ENCODE measurements around the gene USP32. TPM values are rescaled to one million over a fixed set of nuclear protein-coding genes. Genes with fewer than 3 reads are reported as not detected.
A peak's percentile ranks its signal among the peaks of the same experiment; 100 is the strongest.
"Not testable (repeated sequence)": the region's sequence is repeated elsewhere in the genome, so short reads cannot be mapped to it uniquely, and the experiment has no call there.

Gene USP32
- total and polyA plus RNA-seq, 3 experiments from 2014 or later, result 8.6 to 24.8 (median 23.1) TPM

DNA sequence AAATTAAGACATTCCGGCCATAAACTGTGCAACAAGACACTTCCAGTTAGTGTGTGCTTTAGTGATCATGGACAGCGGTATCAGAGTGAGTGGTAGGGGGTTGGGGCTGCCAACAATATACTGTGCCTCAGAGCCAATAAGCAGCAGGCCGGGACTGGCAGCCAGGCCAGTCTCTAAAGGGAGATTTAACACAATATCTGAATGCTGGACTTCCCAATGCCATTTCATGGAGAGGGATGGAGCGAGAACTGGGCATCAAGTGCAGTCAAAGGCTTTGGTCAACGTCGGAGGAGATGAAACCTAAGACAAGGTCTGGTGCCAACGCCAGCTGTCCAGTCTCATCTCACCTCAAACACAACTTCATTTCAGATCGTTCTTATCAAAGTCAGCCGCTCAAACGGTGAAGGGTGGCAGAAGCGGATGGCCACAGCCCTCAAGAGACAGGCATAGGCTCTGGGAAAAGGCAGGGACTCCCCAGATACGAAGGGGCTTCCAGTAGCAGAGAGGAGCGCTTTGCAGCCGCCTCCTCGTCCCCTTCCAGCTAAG, 935 bp downstream of the USP32 start:
- Mint-ChIP-seq H3K27ac (peak overlapping the region; percentile 86 to 98 (median 96)), H3K4me1 (peaks cover 35 to 49% (median 46%) of the 10 kb centered on the region in 3 donors), H3K4me3 (peak overlapping the region; percentile 92 to 100 (median 96)), H3K27me3 (no peaks in the 10 kb centered on the region), H3K36me3 (peaks cover 0 to 9% (median 1%) of the 10 kb centered on the region in 3 donors), H3K9me3 (no peaks in the 10 kb centered on the region)
- Histone ChIP-seq H3K27ac (ENCODE audit: low read depth, low read length) (peak overlapping the region; percentile 84), H3K4me3 (ENCODE audit: low read length) (peak overlapping the region; percentile 77), H3K27me3 (ENCODE audit: insufficient read depth, low read length, poor library complexity, severe bottlenecking) (no peaks in the 10 kb centered on the region), H3K4me1 (ENCODE audit: insufficient read depth, low read length) (peaks cover 14% of the 10 kb centered on the region), H3K9me3 (ENCODE audit: low read length) (no peaks in the 10 kb centered on the region), H3K36me3 (ENCODE audit: insufficient read depth, low read length) (no peaks in the 10 kb centered on the region)
- POLR2A ChIA-PET, result no interaction called here
- peak in 2 of 5 donors; percentile 1 to 23 for DNase-seq
- CTCF ChIA-PET, result interaction anchor here (1.2 kb wide), 1 partner anchor 18 kb away, joined by 3 read pairs; no protein-coding TSS in a partner anchor

DNA sequence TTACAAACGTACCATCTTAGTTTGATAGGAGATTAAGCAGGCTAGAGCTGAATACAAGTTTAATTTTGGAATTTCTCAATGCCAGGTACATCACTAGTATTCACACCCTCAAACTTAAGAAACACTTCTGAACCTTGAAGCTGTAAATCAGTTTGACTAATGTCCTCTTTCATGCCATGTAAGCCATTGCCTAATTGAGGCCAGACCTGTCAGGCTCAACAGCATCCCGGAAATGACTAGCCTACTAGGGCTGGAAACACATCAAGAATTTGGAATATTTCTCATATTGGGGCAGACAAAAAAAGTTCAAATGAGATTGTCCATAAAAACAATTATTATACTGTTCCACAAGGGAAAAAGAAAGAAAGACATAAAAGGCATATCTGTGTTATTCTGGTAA, 1.7 kb downstream of the USP32 start:
- POLR2A ChIA-PET, result no interaction called here
- H3K4me1 Mint-ChIP-seq, result peaks cover 37 to 54% (median 51%) of the 10 kb centered on the region in 3 donors
- no peaks in the 10 kb centered on the region for H3K27me3 Mint-ChIP-seq

DNA sequence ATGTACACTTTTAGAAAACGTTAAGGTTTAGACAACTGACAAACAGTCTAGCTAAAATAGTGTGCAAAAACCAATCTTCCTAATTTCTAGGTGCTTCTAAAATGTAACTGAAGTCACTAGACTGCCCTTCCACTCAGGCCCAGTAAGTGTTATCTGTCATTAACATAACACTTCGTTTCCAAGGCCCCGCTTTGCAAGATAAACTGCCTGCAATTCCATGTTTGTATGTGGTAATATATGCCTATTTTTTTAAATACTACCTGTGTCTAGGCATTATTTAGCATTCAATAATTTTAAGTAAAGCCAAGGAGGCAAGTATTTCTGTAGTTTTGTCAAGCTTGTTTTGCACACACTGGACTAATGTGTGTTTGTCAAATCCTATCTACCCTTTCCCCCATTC, 3.2 kb downstream of the USP32 start:
- Mint-ChIP-seq H3K27me3 (no peaks in the 10 kb centered on the region), H3K4me1 (peaks cover 42 to 64% (median 60%) of the 10 kb centered on the region in 3 donors), H3K27ac (no peak overlapping the region), H3K4me3 (peak overlapping the region in 1 of 7 donors; percentile 43), H3K9me3 (no peaks in the 10 kb centered on the region), H3K36me3 (peaks cover 0 to 13% (median 1%) of the 10 kb centered on the region in 3 donors)
- Histone ChIP-seq H3K27ac (ENCODE audit: low read depth, low read length) (peak overlapping the region; percentile 84), H3K9me3 (ENCODE audit: low read length) (no peaks in the 10 kb centered on the region), H3K4me3 (ENCODE audit: low read length) (no peak overlapping the region), H3K4me1 (ENCODE audit: insufficient read depth, low read length) (peaks cover 14% of the 10 kb centered on the region), H3K36me3 (ENCODE audit: insufficient read depth, low read length) (no peaks in the 10 kb centered on the region), H3K27me3 (ENCODE audit: insufficient read depth, low read length, poor library complexity, severe bottlenecking) (no peaks in the 10 kb centered on the region)
- CTCF ChIA-PET, result no interaction called here
- POLR2A ChIA-PET, result no interaction called here
- DNase-seq, result no peak

More for the DNA sequence above, 1.7 kb downstream of the USP32 start:
- DNase-seq, result no peak
- Mint-ChIP-seq H3K36me3 (peaks cover 0 to 9% (median 1%) of the 10 kb centered on the region in 3 donors), H3K27ac (peak overlapping the region in 5 of 8 donors; percentile 17 to 98 (median 86)), H3K9me3 (no peaks in the 10 kb centered on the region), H3K4me3 (peak overlapping the region; percentile 92 to 100 (median 96))
- Histone ChIP-seq H3K4me3 (ENCODE audit: low read length) (peak overlapping the region; percentile 15), H3K36me3 (ENCODE audit: insufficient read depth, low read length) (no peaks in the 10 kb centered on the region), H3K4me1 (ENCODE audit: insufficient read depth, low read length) (peaks cover 14% of the 10 kb centered on the region), H3K27me3 (ENCODE audit: insufficient read depth, low read length, poor library complexity, severe bottlenecking) (no peaks in the 10 kb centered on the region), H3K27ac (ENCODE audit: low read depth, low read length) (peak overlapping the region; percentile 84), H3K9me3 (ENCODE audit: low read length) (no peaks in the 10 kb centered on the region)
- CTCF ChIA-PET, result no interaction called here

DNA sequence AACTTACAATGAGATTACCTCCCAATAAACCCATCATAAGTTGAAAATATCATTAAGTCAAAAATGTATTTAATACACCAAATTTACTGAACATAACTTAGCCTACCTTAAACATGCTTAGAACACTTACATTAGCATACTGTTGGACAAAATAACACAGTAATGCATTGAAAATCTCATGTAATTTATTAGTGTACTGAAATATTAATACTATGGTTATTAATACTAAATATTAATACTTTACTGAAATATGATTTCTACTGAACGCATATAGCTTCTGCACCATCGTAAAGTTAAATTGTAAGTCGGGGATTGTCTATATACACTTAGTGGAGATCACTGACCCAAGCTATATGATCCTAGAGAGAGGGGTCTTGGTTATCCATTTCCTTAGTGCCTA, 4.3 kb downstream of the USP32 start:
- H3K4me1 Mint-ChIP-seq, result peaks cover 40 to 64% (median 61%) of the 10 kb centered on the region in 3 donors

DNA sequence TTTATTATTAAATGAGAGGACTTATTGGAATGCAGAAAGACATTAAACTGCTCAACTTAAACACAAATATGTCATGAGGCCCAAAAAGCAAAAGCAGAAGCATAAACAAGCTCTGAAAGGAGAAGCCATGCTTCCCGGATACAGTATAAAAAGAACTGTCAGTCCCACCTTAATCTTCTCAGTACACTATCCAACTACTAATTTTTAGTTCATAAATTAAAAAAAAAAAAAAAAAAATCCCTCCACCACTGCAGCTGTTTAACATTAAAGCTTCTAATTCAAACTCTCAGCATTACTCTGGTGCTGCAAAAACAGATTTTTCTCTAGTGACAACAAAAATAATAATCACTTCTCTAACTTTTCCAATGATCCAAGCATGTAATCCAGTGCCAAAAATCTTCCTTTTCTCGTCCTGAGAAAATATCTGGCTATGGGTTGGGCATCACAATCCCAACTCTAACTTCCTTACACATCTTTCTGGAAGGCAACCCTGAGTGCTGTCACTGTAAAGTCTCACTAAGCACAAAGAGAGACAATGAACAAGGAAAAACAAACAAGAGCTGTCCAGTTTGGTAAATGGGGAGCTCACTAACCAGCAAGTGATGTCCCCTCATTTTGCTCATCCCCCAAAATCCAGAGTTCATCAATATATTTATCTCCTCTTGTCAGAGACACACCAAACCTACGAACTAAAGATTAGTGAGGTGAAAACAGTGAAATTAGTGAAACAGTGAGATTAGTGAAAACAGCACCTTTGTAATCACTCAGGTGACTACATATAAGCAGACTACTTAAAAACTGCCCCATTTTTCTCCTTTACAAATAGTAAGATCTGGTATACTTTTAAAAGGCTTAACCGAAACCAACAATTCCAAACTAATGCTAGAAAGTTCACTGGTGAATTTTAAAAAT, 5.5 kb downstream of the USP32 start:
- no peak overlapping the region for H3K4me3 ChIP-seq (ENCODE audit: low read length)
- H3K9me3 ChIP-seq (ENCODE audit: low read length), result no peaks in the 10 kb centered on the region
- Mint-ChIP-seq H3K27me3 (no peaks in the 10 kb centered on the region), H3K4me1 (peaks cover 38 to 70% (median 59%) of the 10 kb centered on the region in 3 donors), H3K4me3 (no peak overlapping the region), H3K9me3 (no peaks in the 10 kb centered on the region), H3K27ac (peak overlapping the region in 1 of 8 donors; percentile 5), H3K36me3 (peaks cover 0 to 10% (median 1%) of the 10 kb centered on the region in 3 donors)
- no peaks in the 10 kb centered on the region for H3K36me3 ChIP-seq (ENCODE audit: insufficient read depth, low read length)
- DNase-seq, result no peak
- POLR2A ChIA-PET, result no interaction called here
- H3K27me3 ChIP-seq (ENCODE audit: insufficient read depth, low read length, poor library complexity, severe bottlenecking), result no peaks in the 10 kb centered on the region
- H3K27ac ChIP-seq (ENCODE audit: low read depth, low read length), result no peak overlapping the region
- CTCF ChIA-PET, result no interaction called here
- peaks cover 14% of the 10 kb centered on the region for H3K4me1 ChIP-seq (ENCODE audit: insufficient read depth, low read length)

More for the DNA sequence above, 4.3 kb downstream of the USP32 start:
- ChIA-PET POLR2A (interaction anchor here (0.7 kb wide), 1 partner anchor 117 kb away, joined by 4 read pairs; no protein-coding TSS in a partner anchor), CTCF (no interaction called here)
- Mint-ChIP-seq H3K27me3 (no peaks in the 10 kb centered on the region), H3K27ac (no peak overlapping the region), H3K4me3 (no peak overlapping the region), H3K9me3 (no peaks in the 10 kb centered on the region), H3K36me3 (peaks cover 0 to 13% (median 1%) of the 10 kb centered on the region in 3 donors)
- no peaks in the 10 kb centered on the region for H3K27me3 ChIP-seq (ENCODE audit: insufficient read depth, low read length, poor library complexity, severe bottlenecking)
- H3K4me3 ChIP-seq (ENCODE audit: low read length), result no peak overlapping the region
- H3K36me3 ChIP-seq (ENCODE audit: insufficient read depth, low read length), result no peaks in the 10 kb centered on the region
- H3K9me3 ChIP-seq (ENCODE audit: low read length), result no peaks in the 10 kb centered on the region
- DNase-seq, result no peak
- peak overlapping the region; percentile 7 for H3K27ac ChIP-seq (ENCODE audit: low read depth, low read length)
- H3K4me1 ChIP-seq (ENCODE audit: insufficient read depth, low read length), result peaks cover 14% of the 10 kb centered on the region

DNA sequence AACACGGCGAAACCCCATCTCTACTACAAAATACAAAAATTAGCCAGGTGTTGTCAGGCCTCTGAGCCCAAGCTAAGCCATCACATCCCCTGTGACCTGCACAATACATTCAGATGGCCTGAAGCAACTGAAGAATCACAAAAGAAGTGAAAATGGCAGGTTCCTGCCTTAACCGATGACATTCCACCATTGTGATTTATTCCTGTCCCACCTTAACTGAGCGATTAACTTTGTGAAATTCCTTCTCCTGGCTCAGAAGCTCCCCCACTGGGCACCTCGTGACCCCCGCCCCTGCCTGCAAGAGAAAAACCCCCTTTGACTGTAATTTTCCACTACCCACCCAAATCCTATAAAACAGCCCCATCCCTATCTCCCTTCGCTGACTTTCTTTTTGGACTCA, 7.0 kb downstream of the USP32 start:
- H3K36me3 ChIP-seq (ENCODE audit: insufficient read depth, low read length); H3K27ac Mint-ChIP-seq: not testable (repeated sequence)

DNA sequence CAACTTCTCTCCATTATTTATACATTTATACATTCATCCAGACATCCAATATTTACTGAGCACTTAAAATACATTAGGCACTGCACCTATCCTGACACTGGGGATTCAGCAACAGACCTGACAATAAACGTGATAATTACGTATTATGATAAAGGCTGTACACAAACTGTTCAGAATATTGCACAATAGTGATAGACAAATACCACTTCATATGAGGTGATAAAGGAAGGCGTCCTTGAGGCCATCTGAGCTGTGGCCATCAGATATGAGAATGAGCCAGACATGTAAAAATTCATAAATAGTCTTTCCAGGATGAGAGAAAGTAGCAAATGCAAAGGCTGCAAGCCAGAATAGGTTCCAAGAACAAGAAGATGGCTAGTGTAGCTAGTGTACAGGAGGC, 8.6 kb downstream of the USP32 start:
- Histone ChIP-seq H3K36me3 (ENCODE audit: insufficient read depth, low read length) (no peaks in the 10 kb centered on the region), H3K27ac (ENCODE audit: low read depth, low read length) (peak overlapping the region; percentile 18), H3K27me3 (ENCODE audit: insufficient read depth, low read length, poor library complexity, severe bottlenecking) (no peaks in the 10 kb centered on the region), H3K9me3 (ENCODE audit: low read length) (no peaks in the 10 kb centered on the region), H3K4me1 (ENCODE audit: insufficient read depth, low read length) (no peaks in the 10 kb centered on the region), H3K4me3 (ENCODE audit: low read length) (no peak overlapping the region)
- ChIA-PET POLR2A (no interaction called here), CTCF (no interaction called here)
- peak overlapping the region in 2 of 8 donors; percentile 1 to 47 for H3K27ac Mint-ChIP-seq
- H3K27me3 Mint-ChIP-seq, result peaks cover 0 to 1% of the 10 kb centered on the region in 2 donors
- DNase-seq, result no peak
- peaks cover 0 to 7% (median 1%) of the 10 kb centered on the region in 3 donors for H3K36me3 Mint-ChIP-seq
- H3K4me1 Mint-ChIP-seq, result peaks cover 25 to 46% (median 40%) of the 10 kb centered on the region in 3 donors
- H3K9me3 Mint-ChIP-seq, result no peaks in the 10 kb centered on the region
- no peak overlapping the region for H3K4me3 Mint-ChIP-seq

More for the DNA sequence above, 7.0 kb downstream of the USP32 start:
- H3K4me3 Mint-ChIP-seq; H3K27ac ChIP-seq (ENCODE audit: low read depth, low read length); H3K4me1 ChIP-seq (ENCODE audit: insufficient read depth, low read length); H3K9me3 Mint-ChIP-seq; H3K4me3 ChIP-seq (ENCODE audit: low read length); H3K36me3 Mint-ChIP-seq; POLR2A ChIA-PET; H3K27me3 ChIP-seq (ENCODE audit: insufficient read depth, low read length, poor library complexity, severe bottlenecking); H3K9me3 ChIP-seq (ENCODE audit: low read length); DNase-seq; H3K27me3 Mint-ChIP-seq; CTCF ChIA-PET: not testable (repeated sequence)
- H3K4me1 Mint-ChIP-seq, result peaks cover 24 to 57% (median 46%) of the 10 kb centered on the region in 3 donors

DNA sequence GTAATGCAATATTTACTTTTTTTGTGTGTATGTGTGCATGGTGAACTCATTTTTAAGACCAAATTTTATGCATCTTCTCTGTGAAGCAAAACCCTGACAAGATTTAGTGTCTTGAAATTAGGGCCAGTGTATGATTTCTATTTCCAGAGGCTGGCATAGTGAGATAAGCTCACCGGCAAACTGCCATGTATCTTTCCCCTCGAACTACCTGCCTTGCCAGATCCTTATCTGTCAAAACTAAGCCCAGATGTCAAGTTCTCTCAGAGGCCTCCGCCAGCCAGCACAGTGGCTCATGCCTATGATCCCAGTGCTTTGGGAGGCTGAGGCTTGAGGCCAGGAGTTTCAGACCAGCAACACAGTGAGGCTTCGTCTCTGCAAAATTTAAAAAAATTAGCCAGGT, 10.0 kb downstream of the USP32 start:
- no peak for DNase-seq
- Histone ChIP-seq H3K4me3 (ENCODE audit: low read length) (no peak overlapping the region), H3K36me3 (ENCODE audit: insufficient read depth, low read length) (no peaks in the 10 kb centered on the region), H3K27ac (ENCODE audit: low read depth, low read length) (no peak overlapping the region), H3K27me3 (ENCODE audit: insufficient read depth, low read length, poor library complexity, severe bottlenecking) (no peaks in the 10 kb centered on the region), H3K9me3 (ENCODE audit: low read length) (no peaks in the 10 kb centered on the region), H3K4me1 (ENCODE audit: insufficient read depth, low read length) (no peaks in the 10 kb centered on the region)
- Mint-ChIP-seq H3K27me3 (peaks cover 0 to 1% of the 10 kb centered on the region in 2 donors), H3K36me3 (peaks cover 0 to 12% (median 0%) of the 10 kb centered on the region in 3 donors), H3K4me1 (peaks cover 20 to 40% (median 34%) of the 10 kb centered on the region in 3 donors), H3K4me3 (no peak overlapping the region), H3K27ac (no peak overlapping the region), H3K9me3 (no peaks in the 10 kb centered on the region)
- CTCF ChIA-PET, result no interaction called here
- POLR2A ChIA-PET, result no interaction called here

Data from CD8-positive, alpha-beta memory T cell (primary cell).